Ovary (tissue), 9 donors: ENCODE results near the gene TUBB3. TPM values are rescaled to one million over a fixed set of nuclear protein-coding genes. Genes with fewer than 3 reads are reported as not detected.

Experiments
- polyA plus RNA-seq, 2 donors: library from polyadenylated mRNA; stranded (reverse); fragments of 200-250 nt in 1 of 2; fragments of 350-450 nt in 1 of 2; fragmentation: Illumina TruSeq in 1 of 2; extraction: RNeasy Lipid Tissue Mini Kit (QIAGEN cat#74804) in 1 of 2; gene quantifications; one replicate each; pipeline ENCODE4 v1.2.3, GENCODE V29; 2013 to 2014
- total RNA-seq, 7 donors: library from RNA; depleted of rRNA in 2 of 7; stranded (reverse); fragments of >200 nt in 2 of 7; fragmentation: NEBNext Ultra II Directional in 3 of 7; extraction: Animal tissue kit (Norgen Biotek cat#: 25700) in 3 of 7; gene quantifications; one replicate each; pipeline versions ENCODE4 v1.1.0 to v1.2.4, GENCODE V29; 2016 to 2023
- donor health status: DM: no; HTN: no; CAD: no; lungs with moderate emphysema.
- donor health status: DM: no; HTN: no; CAD: no.
- donor health status: Bipolar disorder and iron deficiency.
- donor health status: DM: yes; HTN: yes; CAD: no.
- donor health status: DM: no; HTN: no; CAD: no.
- donor health status: DM: yes; HTN: yes; CAD: no.

Gene TUBB3
- total and polyA plus RNA-seq, 9 donors = 0.73 to 22.6 (median 2.5) TPM

Other genes with a start within 250 kb of the TUBB3 start
- 10 to 100 TPM; 22.8 to 62.1 (median 51.9) TPM for gene CDK10, start 236.7 kb upstream of the TUBB3 start, total RNA-seq
- gene CDK10, start 236.7 kb upstream of the TUBB3 start, polyA plus RNA-seq = 10 to 100 TPM; 16.9 to 54.5 TPM
- gene SPATA2L, start 221.6 kb upstream of the TUBB3 start, total RNA-seq = 10 to 100 TPM in 4 of 7 donors, 1 to 10 TPM in 3; 3.6 to 29.8 (median 11.1) TPM
- 1 to 10 TPM in 1 of 2 donors, under 1 TPM in 1; 0.42 to 4.8 TPM for gene SPATA2L, start 221.6 kb upstream of the TUBB3 start, polyA plus RNA-seq
- 10 to 100 TPM in 4 of 7 donors, 1 to 10 TPM in 3; 4.2 to 15.5 (median 10.0) TPM for gene VPS9D1, start 202.4 kb upstream of the TUBB3 start, total RNA-seq
- 1 to 10 TPM in 1 of 2 donors, under 1 TPM in 1; 0.50 to 9.7 TPM for gene VPS9D1, start 202.4 kb upstream of the TUBB3 start, polyA plus RNA-seq
- gene ZNF276, start 201.8 kb upstream of the TUBB3 start, total RNA-seq = 10 to 100 TPM; 21.7 to 39.9 (median 28.3) TPM
- 10 to 100 TPM in 1 of 2 donors, 1 to 10 TPM in 1; 7.1 to 25.2 TPM for gene ZNF276, start 201.8 kb upstream of the TUBB3 start, polyA plus RNA-seq
- 1 to 10 TPM in 6 of 7 donors, under 1 TPM in 1; 0.91 to 7.6 (median 5.1) TPM for gene FANCA, start 106.7 kb upstream of the TUBB3 start, total RNA-seq
- 1 to 10 TPM; 2.0 to 2.2 TPM for gene FANCA, start 106.7 kb upstream of the TUBB3 start, polyA plus RNA-seq
- 10 to 100 TPM in 1 of 7 donors, 1 to 10 TPM in 5, under 1 TPM in 1; 0.95 to 28.7 (median 6.1) TPM for gene SPIRE2, start 94.9 kb upstream of the TUBB3 start, total RNA-seq
- 1 to 10 TPM; 2.5 to 2.9 TPM for gene SPIRE2, start 94.9 kb upstream of the TUBB3 start, polyA plus RNA-seq
- gene TCF25, start 49.8 kb upstream of the TUBB3 start, total RNA-seq = 100 to 1,000 TPM; 132 to 210 (median 185) TPM
- gene TCF25, start 49.8 kb upstream of the TUBB3 start, polyA plus RNA-seq = 100 to 1,000 TPM; 122 to 186 TPM
- 1 to 10 TPM; 3.6 to 8.5 (median 6.2) TPM for gene MC1R, start 4.5 kb upstream of the TUBB3 start, total RNA-seq
- gene MC1R, start 4.5 kb upstream of the TUBB3 start, polyA plus RNA-seq = 1 to 10 TPM in 1 of 2 donors, under 1 TPM in 1; 0.42 to 4.4 TPM
- 10 to 100 TPM; 37.8 to 64.4 (median 53.3) TPM for gene DEF8, start 25.4 kb downstream of the TUBB3 start, total RNA-seq
- 10 to 100 TPM; 17.9 to 44.4 TPM for gene DEF8, start 25.4 kb downstream of the TUBB3 start, polyA plus RNA-seq
- gene DBNDD1, start 96.1 kb downstream of the TUBB3 start, total RNA-seq = 1 to 10 TPM; 1.3 to 6.2 (median 2.5) TPM
- 1 to 10 TPM in 1 of 2 donors, under 1 TPM in 1; 0.97 to 1.5 TPM for gene DBNDD1, start 96.1 kb downstream of the TUBB3 start, polyA plus RNA-seq
- gene PRDM7, start 154.0 kb downstream of the TUBB3 start, total RNA-seq = not detected
- gene PRDM7, start 154.0 kb downstream of the TUBB3 start, polyA plus RNA-seq = not detected